HG02678 (cell line): ENCODE measurements around the gene SATB2.

Experiments
- ATAC-seq: cut with Tn5 transposase; IDR thresholded peaks from one replicate; pipeline ENCODE4 v1.9.1; 2021; ENCODE audit warnings: mild to moderate bottlenecking, moderate library complexity; ENCODE audit not compliant: unreplicated experiment

Gene SATB2

GRCh38 chr2:199336546-199336945, 121.2 kb downstream of the SATB2 start:
- no peak for ATAC-seq

DNA sequence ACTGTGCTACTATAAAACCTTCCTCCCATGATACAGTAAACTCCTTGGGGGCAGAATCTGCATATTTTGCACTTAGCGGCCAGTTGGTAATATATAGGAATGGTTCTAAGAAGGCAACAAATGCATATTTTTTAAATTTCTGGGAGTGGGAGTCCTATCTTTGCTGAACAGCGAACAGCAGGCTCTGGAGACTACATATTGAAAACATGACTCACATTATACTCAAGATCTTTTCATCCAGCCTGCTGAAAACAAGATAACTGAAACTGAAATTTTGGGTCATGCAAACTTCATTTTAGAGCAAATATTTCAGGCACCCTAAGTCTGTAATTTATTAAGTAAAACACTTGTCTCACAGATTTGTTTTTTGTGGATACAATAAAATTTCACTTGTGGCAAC, 122.2 kb downstream of the SATB2 start:
- no peak for ATAC-seq

DNA sequence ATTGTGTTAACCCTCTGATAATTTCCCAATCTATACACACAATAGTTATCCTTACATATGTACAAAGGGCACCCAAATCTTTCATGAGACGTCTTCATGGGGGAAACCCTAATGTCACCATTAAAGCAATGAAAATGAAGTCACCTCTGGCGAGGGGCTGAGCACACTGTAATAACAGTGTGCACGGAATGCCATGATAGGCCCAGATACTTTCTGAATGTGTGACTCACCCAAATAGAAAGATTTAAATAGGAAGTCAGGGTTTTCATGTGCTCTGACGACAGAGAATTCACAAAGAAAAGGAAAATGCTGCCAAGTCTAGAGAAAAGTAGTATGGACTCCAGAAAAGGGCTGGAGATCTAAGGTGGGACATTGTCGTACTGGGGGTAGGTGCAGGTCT, 128.3 kb downstream of the SATB2 start:
- ATAC-seq, result no peak

DNA sequence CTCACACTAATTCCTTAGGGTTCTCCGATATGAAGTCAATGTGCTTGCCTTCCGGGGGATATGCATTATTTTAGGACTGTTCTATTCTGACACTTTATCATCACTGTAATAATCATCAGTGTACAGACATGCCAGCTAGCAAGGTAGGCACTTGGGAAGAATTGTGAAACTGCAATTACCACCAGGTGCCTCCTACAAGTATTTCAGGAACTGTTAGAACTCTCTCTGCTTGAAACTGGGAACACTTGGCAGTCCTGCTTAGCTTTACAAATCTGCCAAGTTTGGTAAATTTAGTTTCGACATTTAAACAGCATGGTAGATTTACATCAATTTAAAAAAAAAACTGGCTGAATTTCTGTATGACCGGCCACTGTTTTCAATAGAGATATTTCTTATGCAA, 128.7 kb downstream of the SATB2 start:
- no peak for ATAC-seq

- ATAC-seq, result no peak
Measured at GRCh38 chr2:199325881-199326280, 131.9 kb downstream of the SATB2 start.

- ATAC-seq, result no peak
Measured at GRCh38 chr2:199322151-199322550, 135.6 kb downstream of the SATB2 start.

DNA sequence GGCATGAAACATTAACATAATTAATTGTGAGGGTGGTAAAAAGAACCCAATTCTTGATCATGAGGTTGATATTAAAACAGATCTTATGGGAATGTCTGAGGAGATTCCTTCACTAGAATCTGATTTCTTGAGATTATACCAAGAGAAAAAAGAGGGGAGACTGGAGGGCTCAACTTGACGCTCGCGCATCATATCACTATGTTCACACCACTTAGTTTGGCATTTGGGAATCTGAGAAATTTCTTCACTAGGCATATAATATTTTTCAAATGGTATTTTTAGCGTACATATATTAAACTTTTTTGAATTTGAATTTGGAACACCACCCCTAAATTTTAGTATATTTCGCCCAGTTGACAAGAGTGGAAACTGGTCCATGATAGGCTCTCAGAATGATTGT, 140.1 kb downstream of the SATB2 start:
- ATAC-seq, result no peak

- ATAC-seq, result no peak
Measured at GRCh38 chr2:199316851-199317250, 140.9 kb downstream of the SATB2 start.

- ATAC-seq, result no peak
Measured at GRCh38 chr2:199315299-199316179, 142.2 kb downstream of the SATB2 start.

DNA sequence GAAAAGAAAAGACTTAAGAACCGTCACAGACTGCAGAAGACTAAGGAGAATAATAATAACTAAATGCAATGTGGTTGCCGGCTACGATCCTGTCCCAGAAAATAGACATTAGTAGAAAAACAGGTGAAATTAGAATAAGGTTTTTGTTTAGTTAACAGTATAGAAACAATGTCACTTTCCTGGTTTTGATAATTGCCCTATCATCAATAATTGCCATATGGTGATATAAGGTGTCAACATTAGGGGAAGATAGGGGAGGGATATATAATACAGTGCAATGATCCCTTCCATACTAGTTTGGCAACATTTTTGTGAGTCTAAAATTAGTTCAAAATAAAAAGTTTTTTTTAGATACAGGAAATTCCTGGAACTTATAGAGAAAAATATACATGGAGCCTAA, 144.8 kb downstream of the SATB2 start:
- ATAC-seq, result no peak

- ATAC-seq, result no peak
Measured at GRCh38 chr2:199310771-199311585, 146.8 kb downstream of the SATB2 start.

GRCh38 chr2:199309973-199310372, 147.8 kb downstream of the SATB2 start:
- ATAC-seq, result no peak

DNA sequence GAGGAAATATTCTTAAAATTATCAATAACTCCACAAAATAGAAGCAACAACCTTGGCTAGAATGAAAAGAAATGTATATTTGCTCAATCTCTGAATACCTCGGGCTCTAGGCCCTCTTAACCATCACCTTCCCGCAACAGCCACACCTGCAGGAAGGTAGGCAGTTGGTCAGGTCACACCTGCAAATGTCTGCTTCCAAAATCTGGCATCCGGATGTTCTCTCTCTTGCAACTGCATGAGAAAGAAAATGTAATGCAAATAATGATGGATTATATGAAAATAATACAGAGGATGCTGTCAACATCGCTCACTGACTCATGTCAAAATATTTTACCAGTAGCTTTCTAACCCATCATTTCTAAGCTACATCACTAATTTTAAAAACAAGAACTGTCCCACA, 148.3 kb downstream of the SATB2 start:
- ATAC-seq, result no peak

- ATAC-seq, result no peak
Measured at GRCh38 chr2:199308567-199308966, 149.2 kb downstream of the SATB2 start.

GRCh38 chr2:199307461-199307860, 150.3 kb downstream of the SATB2 start:
- no peak for ATAC-seq

DNA sequence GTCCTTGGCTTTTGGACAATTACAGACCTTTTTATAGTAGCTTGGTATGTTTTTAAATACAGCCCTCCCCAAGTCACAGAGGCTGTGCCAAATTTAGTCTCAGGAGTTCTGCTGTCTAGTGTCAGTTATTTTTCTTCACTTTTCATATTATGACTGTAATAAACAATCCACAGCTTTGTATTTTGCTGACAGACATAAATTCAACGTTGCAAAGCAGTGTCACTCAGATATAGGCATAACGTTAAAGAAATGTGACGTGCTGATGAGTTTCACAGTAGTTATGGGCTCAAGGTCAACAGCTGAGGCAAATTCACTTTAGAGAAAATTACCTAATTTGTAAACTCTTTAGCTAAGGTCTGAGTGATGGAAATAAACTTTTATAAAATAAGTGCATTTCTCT, 151.6 kb downstream of the SATB2 start:
- ATAC-seq, result no peak

GRCh38 chr2:199303728-199304177, 154.0 kb downstream of the SATB2 start:
- no peak for ATAC-seq

GRCh38 chr2:199302851-199303250, 154.9 kb downstream of the SATB2 start:
- ATAC-seq, result no peak

GRCh38 chr2:199288424-199288823, 169.3 kb downstream of the SATB2 start:
- no peak for ATAC-seq

DNA sequence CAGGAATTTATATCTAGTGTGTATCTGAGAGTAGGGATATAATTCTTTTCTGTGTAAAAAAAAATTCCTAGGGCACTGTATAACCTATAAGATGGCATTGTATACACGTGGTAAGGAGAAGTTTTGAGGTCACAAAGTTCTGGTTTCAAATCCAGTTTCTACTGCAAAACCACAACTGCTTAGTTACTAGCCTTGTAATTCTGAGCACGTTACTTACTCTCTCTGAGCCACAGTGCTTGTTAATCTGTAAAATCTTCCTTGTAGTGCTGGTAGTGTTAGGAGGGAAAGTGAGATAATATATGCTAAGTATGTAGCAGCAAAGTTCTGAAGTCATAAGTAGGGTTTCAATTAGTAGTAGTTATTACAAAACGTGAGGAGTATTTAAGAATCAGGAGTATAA, 175.4 kb downstream of the SATB2 start:
- ATAC-seq, result no peak

DNA sequence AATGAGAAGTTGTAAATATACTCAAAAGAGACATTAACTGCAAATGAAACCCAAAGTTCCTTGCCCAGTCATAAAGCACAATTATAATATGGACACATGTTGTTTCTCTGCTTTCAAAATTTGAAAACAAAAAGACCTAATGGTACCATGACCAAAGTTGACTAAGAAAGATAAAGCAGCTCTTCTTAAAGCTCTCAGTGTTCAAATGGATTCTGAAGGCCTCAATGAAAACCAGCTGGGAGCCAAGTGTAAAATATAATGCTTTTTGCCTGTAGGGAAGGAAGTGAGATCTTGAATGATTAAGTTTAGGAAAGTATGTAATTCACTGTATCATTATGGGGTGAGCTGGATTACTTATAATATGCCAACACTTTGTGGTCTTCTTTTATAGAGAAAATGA, 178.6 kb downstream of the SATB2 start:
- no peak for ATAC-seq

GRCh38 chr2:199278099-199278498, 179.6 kb downstream of the SATB2 start:
- ATAC-seq, result no peak
